Erythroblast (primary cell): ENCODE measurements around the gene KLHL3.

ENCODE experiments used
- DNase-seq, 2 experiments: peaks; one replicate each; lab custom pipeline; 2025; lab: John Stamatoyannopoulos, UW
- GATA1 ChIP-seq: IDR thresholded peaks from 2 replicates; pipeline ENCODE4 v1.6.1; 2011; ENCODE audit warnings: low read depth, mild to moderate bottlenecking, control low read depth, low read length, moderate library complexity
- POLR2A ChIP-seq: IDR thresholded peaks from 2 replicates; pipeline ENCODE4 v1.6.1; 2011; ENCODE audit warnings: mild to moderate bottlenecking, low read length

The KLHL3 gene

GRCh38 chr5:137754188-137754960 lies 18.5 kb upstream of the KLHL3 start, which contains the start of gene HNRNPA0:
TSS of gene HNRNPA0 (minus strand) at chr5:137754363. CDS start at chr5:137754066, 297 bp downstream.
- TF ChIP-seq GATA1 (no peak), POLR2A (peak; percentile 99)

GRCh38 chr5:137753691-137754187 lies 17.9 kb upstream of the KLHL3 start:
- TF ChIP-seq GATA1: no peak
- TF ChIP-seq POLR2A: no peak
- DNase-seq: peak; percentile 92 to 96

More at GRCh38 chr5:137754188-137754960, 18.5 kb upstream of the KLHL3 start, which contains the start of gene HNRNPA0:
- DNase-seq: peak; percentile 98 to 99

GRCh38 chr5:137752905-137753690 lies 17.2 kb upstream of the KLHL3 start:
- DNase-seq: peak; percentile 78 to 83
- TF ChIP-seq POLR2A: no peak
- no peak for TF ChIP-seq GATA1

- TF ChIP-seq POLR2A (no peak), GATA1 (no peak)
- DNase-seq: peak; percentile 68 to 77
Measured at GRCh38 chr5:137751869-137752491, 16.1 kb upstream of the KLHL3 start.

- DNase-seq: no peak
Measured at GRCh38 chr5:137750436-137750835, 14.5 kb upstream of the KLHL3 start.

GRCh38 chr5:137747848-137748247 lies 12.0 kb upstream of the KLHL3 start:
- TF ChIP-seq GATA1 (no peak), POLR2A (no peak)
- DNase-seq: no peak

More at GRCh38 chr5:137750436-137750835, 14.5 kb upstream of the KLHL3 start:
- TF ChIP-seq POLR2A (no peak), GATA1 (no peak)

- DNase-seq: peak; percentile 66 to 80
- no peak for TF ChIP-seq GATA1
- no peak for TF ChIP-seq POLR2A
Measured at GRCh38 chr5:137743031-137743640, 7.2 kb upstream of the KLHL3 start.

GRCh38 chr5:137741718-137742117 lies 5.8 kb upstream of the KLHL3 start:
- TF ChIP-seq GATA1 (no peak), POLR2A (no peak)
- DNase-seq: no peak

- DNase-seq: no peak
- TF ChIP-seq GATA1: no peak
- no peak for TF ChIP-seq POLR2A
Measured at GRCh38 chr5:137739737-137740136, 3.8 kb upstream of the KLHL3 start.

GRCh38 chr5:137738947-137739346 lies 3.1 kb upstream of the KLHL3 start:
- TF ChIP-seq POLR2A: no peak
- no peak for TF ChIP-seq GATA1
- no peak for DNase-seq

- no peak for DNase-seq
- no peak for TF ChIP-seq POLR2A
- TF ChIP-seq GATA1: no peak
Measured at GRCh38 chr5:137737349-137738131, 1.7 kb upstream of the KLHL3 start.

- DNase-seq: no peak
- no peak for TF ChIP-seq POLR2A
- TF ChIP-seq GATA1: no peak
Measured at GRCh38 chr5:137736496-137736895, 607 bp upstream of the KLHL3 start.
